ENCODE results near the gene C1orf146. TPM values are rescaled to one million over a fixed set of nuclear protein-coding genes. Genes with fewer than 3 reads are reported as not detected.

Gene C1orf146
- total RNA-seq (not detected), polyA plus RNA-seq (not detected)
- long read RNA-seq, donor 1: 0 reads
- long read RNA-seq, donor 2: 0 reads
- long read RNA-seq, donor 3: 0 reads
- long read RNA-seq, donor 4, partial matches to known transcripts: 12 of 23 reads
- long read RNA-seq, donor 4, other reads (novel, unspliced or antisense): 11 of 23 reads
- long read RNA-seq, donor 5, partial matches to known transcripts: 28 of 35 reads
- long read RNA-seq, donor 5, other reads (novel, unspliced or antisense): 7 of 35 reads
- long read RNA-seq, donor 6: 0 reads
- long read RNA-seq, donor 7: 0 reads
- long read RNA-seq, donor 8: 0 reads
- long read RNA-seq, donor 9, partial matches to known transcripts: 16 of 21 reads
- long read RNA-seq, donor 9, other reads (novel, unspliced or antisense): 5 of 21 reads
- long read RNA-seq, donor 10: 0 reads

GRCh38 chr1:92217721-92218120 is at the start of gene C1orf146:
C1orf146 (plus strand) TSS chr1:92217915; CDS start chr1:92231421, 13,506 bp downstream.
- H3K27ac ChIP-seq (ENCODE audit: low read depth in 1 of 2, low read length in 1 of 2): no peak within 1 kb of the TSS
- H3K4me3 ChIP-seq (ENCODE audit: low read length in 2 of 2): no peak within 1 kb of the TSS
- DNase-seq (ENCODE audit: low read depth in 6 of 9, low spot score in 9 of 9): no peak
- no peaks in the 10 kb centered on the region for H3K9me3 ChIP-seq (ENCODE audit: control insufficient read depth in 2 of 2, insufficient read depth in 1 of 2, low read length in 1 of 2)
- 96% methylated on average over 27 of the region's 27 CpGs for WGBS
- H3K27me3 ChIP-seq (ENCODE audit: control insufficient read depth in 2 of 2, insufficient read depth in 1 of 2, low read length in 1 of 2): no peaks in the 10 kb centered on the region
- H3K4me1 ChIP-seq (ENCODE audit: control insufficient read depth in 2 of 2, insufficient read depth in 2 of 2, low read length in 2 of 2): no peaks in the 10 kb centered on the region
- no peaks in the 10 kb centered on the region for H3K36me3 ChIP-seq (ENCODE audit: control insufficient read depth in 2 of 2, insufficient read depth in 2 of 2, low read length in 1 of 2)

- Histone ChIP-seq H3K27ac (ENCODE audit: low read depth in 1 of 2, low read length in 1 of 2) (no peak overlapping the region), H3K4me3 (ENCODE audit: low read length in 2 of 2) (no peak overlapping the region), H3K9me3 (ENCODE audit: control insufficient read depth in 2 of 2, insufficient read depth in 1 of 2, low read length in 1 of 2) (no peaks in the 10 kb centered on the region), H3K27me3 (ENCODE audit: control insufficient read depth in 2 of 2, insufficient read depth in 1 of 2, low read length in 1 of 2) (no peaks in the 10 kb centered on the region), H3K36me3 (ENCODE audit: control insufficient read depth in 2 of 2, insufficient read depth in 2 of 2, low read length in 1 of 2) (no peaks in the 10 kb centered on the region), H3K4me1 (ENCODE audit: control insufficient read depth in 2 of 2, insufficient read depth in 2 of 2, low read length in 2 of 2) (no peaks in the 10 kb centered on the region)
- no peak for DNase-seq (ENCODE audit: low read depth in 6 of 9, low spot score in 9 of 9)
- 97% methylated on average over 5 of the region's 5 CpGs for WGBS
These were observed 49.1 kb upstream of the C1orf146 start for GRCh38 chr1:92168657-92169056.

GRCh38 chr1:92169214-92170005 is 48.3 kb upstream of the C1orf146 start:
- no peak for DNase-seq (ENCODE audit: low read depth in 6 of 9, low spot score in 9 of 9)
- no peak overlapping the region for H3K4me3 ChIP-seq (ENCODE audit: low read length in 2 of 2)
- no peak overlapping the region for H3K27ac ChIP-seq (ENCODE audit: low read depth in 1 of 2, low read length in 1 of 2)
- no peaks in the 10 kb centered on the region for H3K4me1 ChIP-seq (ENCODE audit: control insufficient read depth in 2 of 2, insufficient read depth in 2 of 2, low read length in 2 of 2)
- no peaks in the 10 kb centered on the region for H3K9me3 ChIP-seq (ENCODE audit: control insufficient read depth in 2 of 2, insufficient read depth in 1 of 2, low read length in 1 of 2)
- H3K36me3 ChIP-seq (ENCODE audit: control insufficient read depth in 2 of 2, insufficient read depth in 2 of 2, low read length in 1 of 2): no peaks in the 10 kb centered on the region
- 95% methylated on average over 2 of the region's 2 CpGs for WGBS
- H3K27me3 ChIP-seq (ENCODE audit: control insufficient read depth in 2 of 2, insufficient read depth in 1 of 2, low read length in 1 of 2): no peaks in the 10 kb centered on the region

- Histone ChIP-seq H3K27ac (ENCODE audit: low read depth in 1 of 2, low read length in 1 of 2) (no peak overlapping the region), H3K36me3 (ENCODE audit: control insufficient read depth in 2 of 2, insufficient read depth in 2 of 2, low read length in 1 of 2) (no peaks in the 10 kb centered on the region), H3K9me3 (ENCODE audit: control insufficient read depth in 2 of 2, insufficient read depth in 1 of 2, low read length in 1 of 2) (no peaks in the 10 kb centered on the region), H3K4me3 (ENCODE audit: low read length in 2 of 2) (no peak overlapping the region), H3K27me3 (ENCODE audit: control insufficient read depth in 2 of 2, insufficient read depth in 1 of 2, low read length in 1 of 2) (no peaks in the 10 kb centered on the region), H3K4me1 (ENCODE audit: control insufficient read depth in 2 of 2, insufficient read depth in 2 of 2, low read length in 2 of 2) (no peaks in the 10 kb centered on the region)
- no peak for DNase-seq (ENCODE audit: low read depth in 6 of 9, low spot score in 9 of 9)
- WGBS: 97% methylated on average over 1 of the region's 1 CpG
These were observed 33.1 kb upstream of the C1orf146 start for GRCh38 chr1:92184632-92185031.

GRCh38 chr1:92186081-92186480 is 31.6 kb upstream of the C1orf146 start:
- no peaks in the 10 kb centered on the region for H3K27me3 ChIP-seq (ENCODE audit: control insufficient read depth in 2 of 2, insufficient read depth in 1 of 2, low read length in 1 of 2)
- H3K4me3 ChIP-seq (ENCODE audit: low read length in 2 of 2): no peak overlapping the region
- DNase-seq (ENCODE audit: low read depth in 6 of 9, low spot score in 9 of 9): no peak
- no peak overlapping the region for H3K27ac ChIP-seq (ENCODE audit: low read depth in 1 of 2, low read length in 1 of 2)
- H3K9me3 ChIP-seq (ENCODE audit: control insufficient read depth in 2 of 2, insufficient read depth in 1 of 2, low read length in 1 of 2): no peaks in the 10 kb centered on the region
- WGBS: 98% methylated on average over 1 of the region's 1 CpG
- no peaks in the 10 kb centered on the region for H3K4me1 ChIP-seq (ENCODE audit: control insufficient read depth in 2 of 2, insufficient read depth in 2 of 2, low read length in 2 of 2)
- no peaks in the 10 kb centered on the region for H3K36me3 ChIP-seq (ENCODE audit: control insufficient read depth in 2 of 2, insufficient read depth in 2 of 2, low read length in 1 of 2)

- DNase-seq (ENCODE audit: low read depth in 6 of 9, low spot score in 9 of 9): no peak
- WGBS: 91% methylated on average over 7 of the region's 7 CpGs
- Histone ChIP-seq H3K36me3 (ENCODE audit: control insufficient read depth in 2 of 2, insufficient read depth in 2 of 2, low read length in 1 of 2) (no peaks in the 10 kb centered on the region), H3K4me1 (ENCODE audit: control insufficient read depth in 2 of 2, insufficient read depth in 2 of 2, low read length in 2 of 2) (no peaks in the 10 kb centered on the region), H3K27ac (ENCODE audit: low read depth in 1 of 2, low read length in 1 of 2) (no peak overlapping the region), H3K27me3 (ENCODE audit: control insufficient read depth in 2 of 2, insufficient read depth in 1 of 2, low read length in 1 of 2) (no peaks in the 10 kb centered on the region), H3K4me3 (ENCODE audit: low read length in 2 of 2) (no peak overlapping the region), H3K9me3 (ENCODE audit: control insufficient read depth in 2 of 2, insufficient read depth in 1 of 2, low read length in 1 of 2) (no peaks in the 10 kb centered on the region)
These were observed 29.1 kb upstream of the C1orf146 start for GRCh38 chr1:92188436-92189255.

GRCh38 chr1:92191726-92192125 is 26.0 kb upstream of the C1orf146 start:
- Histone ChIP-seq H3K27ac (ENCODE audit: low read depth in 1 of 2, low read length in 1 of 2) (no peak overlapping the region), H3K4me1 (ENCODE audit: control insufficient read depth in 2 of 2, insufficient read depth in 2 of 2, low read length in 2 of 2) (no peaks in the 10 kb centered on the region), H3K4me3 (ENCODE audit: low read length in 2 of 2) (no peak overlapping the region), H3K36me3 (ENCODE audit: control insufficient read depth in 2 of 2, insufficient read depth in 2 of 2, low read length in 1 of 2) (no peaks in the 10 kb centered on the region), H3K9me3 (ENCODE audit: control insufficient read depth in 2 of 2, insufficient read depth in 1 of 2, low read length in 1 of 2) (no peaks in the 10 kb centered on the region), H3K27me3 (ENCODE audit: control insufficient read depth in 2 of 2, insufficient read depth in 1 of 2, low read length in 1 of 2) (no peaks in the 10 kb centered on the region)
- no peak for DNase-seq (ENCODE audit: low read depth in 6 of 9, low spot score in 9 of 9)
- WGBS: 98% methylated on average over 2 of the region's 2 CpGs

GRCh38 chr1:92192246-92192645 is 25.5 kb upstream of the C1orf146 start:
- Histone ChIP-seq H3K9me3 (ENCODE audit: control insufficient read depth in 2 of 2, insufficient read depth in 1 of 2, low read length in 1 of 2) (no peaks in the 10 kb centered on the region), H3K4me3 (ENCODE audit: low read length in 2 of 2) (no peak overlapping the region), H3K27ac (ENCODE audit: low read depth in 1 of 2, low read length in 1 of 2) (no peak overlapping the region), H3K27me3 (ENCODE audit: control insufficient read depth in 2 of 2, insufficient read depth in 1 of 2, low read length in 1 of 2) (no peaks in the 10 kb centered on the region), H3K36me3 (ENCODE audit: control insufficient read depth in 2 of 2, insufficient read depth in 2 of 2, low read length in 1 of 2) (no peaks in the 10 kb centered on the region), H3K4me1 (ENCODE audit: control insufficient read depth in 2 of 2, insufficient read depth in 2 of 2, low read length in 2 of 2) (no peaks in the 10 kb centered on the region)
- no peak for DNase-seq (ENCODE audit: low read depth in 6 of 9, low spot score in 9 of 9)
- WGBS: 97% methylated on average over 9 of the region's 9 CpGs
